OCI-LY3 (cell line): ENCODE results near the gene MAML2.

ENCODE experiments used
- EZH2phosphoT487 ChIP-seq: fragments of 200-600 bp; shearing (Covaris generic); IDR thresholded peaks from 2 replicates; pipeline ENCODE4 v1.6.1; 2018; ENCODE audit warnings: antibody characterized with exemption, mixed run types, low read depth
- TF ChIP-seq, protein P1 (sequence below): fragments of 200-600, 300-600 bp; sonication (generic); IDR thresholded peaks from 2 replicates; pipeline ENCODE4 v1.5.1; 2014; ENCODE audit warnings: antibody characterized with exemption, low read length, low read depth

DNA sequence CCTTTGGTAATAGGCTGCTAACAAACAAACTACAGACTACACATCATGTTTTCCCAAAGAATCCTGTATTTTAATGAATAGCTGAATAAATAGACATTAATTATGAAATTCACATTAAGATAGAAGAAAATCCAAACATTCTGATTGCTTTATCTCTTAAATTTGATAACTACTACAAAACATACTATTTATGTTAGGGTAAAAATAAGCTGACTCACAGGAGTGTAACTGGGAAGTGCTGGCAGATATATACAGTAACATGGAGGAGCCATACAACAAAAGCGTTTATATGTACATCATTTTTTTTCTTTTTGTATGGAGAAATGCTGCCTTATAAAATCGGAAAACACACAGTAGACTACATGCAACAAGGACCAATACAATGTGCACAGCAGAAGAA is 366.4 kb downstream of the MAML2 start:
- TF ChIP-seq, protein P1, sequence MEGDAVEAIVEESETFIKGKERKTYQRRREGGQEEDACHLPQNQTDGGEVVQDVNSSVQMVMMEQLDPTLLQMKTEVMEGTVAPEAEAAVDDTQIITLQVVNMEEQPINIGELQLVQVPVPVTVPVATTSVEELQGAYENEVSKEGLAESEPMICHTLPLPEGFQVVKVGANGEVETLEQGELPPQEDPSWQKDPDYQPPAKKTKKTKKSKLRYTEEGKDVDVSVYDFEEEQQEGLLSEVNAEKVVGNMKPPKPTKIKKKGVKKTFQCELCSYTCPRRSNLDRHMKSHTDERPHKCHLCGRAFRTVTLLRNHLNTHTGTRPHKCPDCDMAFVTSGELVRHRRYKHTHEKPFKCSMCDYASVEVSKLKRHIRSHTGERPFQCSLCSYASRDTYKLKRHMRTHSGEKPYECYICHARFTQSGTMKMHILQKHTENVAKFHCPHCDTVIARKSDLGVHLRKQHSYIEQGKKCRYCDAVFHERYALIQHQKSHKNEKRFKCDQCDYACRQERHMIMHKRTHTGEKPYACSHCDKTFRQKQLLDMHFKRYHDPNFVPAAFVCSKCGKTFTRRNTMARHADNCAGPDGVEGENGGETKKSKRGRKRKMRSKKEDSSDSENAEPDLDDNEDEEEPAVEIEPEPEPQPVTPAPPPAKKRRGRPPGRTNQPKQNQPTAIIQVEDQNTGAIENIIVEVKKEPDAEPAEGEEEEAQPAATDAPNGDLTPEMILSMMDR, result no peak
- no peak for TF ChIP-seq EZH2phosphoT487
